Measurements from ENCODE around the gene GALNT14.
"Not testable (repeated sequence)": the region's sequence is repeated elsewhere in the genome, so short reads cannot be mapped to it uniquely, and the experiment has no call there.

GALNT14 gene

GRCh38 chr2:30947686-30948085 is 190.6 kb downstream of the GALNT14 start:
- no peak for DNase-seq (ENCODE audit: low read depth in 2 of 2)

- no peak for DNase-seq (ENCODE audit: low read depth in 2 of 2)
Measured at GRCh38 chr2:30942419-30942818, 195.8 kb downstream of the GALNT14 start.

GRCh38 chr2:30940839-30941238 is 197.4 kb downstream of the GALNT14 start:
- DNase-seq (ENCODE audit: low read depth in 2 of 2) = no peak

GRCh38 chr2:30939364-30939763 is 198.9 kb downstream of the GALNT14 start:
- no peak for DNase-seq (ENCODE audit: low read depth in 2 of 2)

- no peak for DNase-seq (ENCODE audit: low read depth in 2 of 2)
Measured at GRCh38 chr2:30938196-30938595, 200.0 kb downstream of the GALNT14 start.

- no peak for DNase-seq (ENCODE audit: low read depth in 2 of 2)
Measured at GRCh38 chr2:30936977-30937376, 201.3 kb downstream of the GALNT14 start.

GRCh38 chr2:30935795-30936194 is 202.4 kb downstream of the GALNT14 start:
- no peak for DNase-seq (ENCODE audit: low read depth in 2 of 2)

- DNase-seq (ENCODE audit: low read depth in 2 of 2) = no peak
Measured at GRCh38 chr2:30934066-30934465, 204.2 kb downstream of the GALNT14 start.

GRCh38 chr2:30933496-30933895 is 204.7 kb downstream of the GALNT14 start:
- DNase-seq (ENCODE audit: low read depth in 2 of 2) = no peak

- DNase-seq (ENCODE audit: low read depth in 2 of 2) = no peak
Measured at GRCh38 chr2:30932870-30933269, 205.4 kb downstream of the GALNT14 start.

- no peak for DNase-seq (ENCODE audit: low read depth in 2 of 2)
Measured at GRCh38 chr2:30931841-30932407, 206.3 kb downstream of the GALNT14 start.

GRCh38 chr2:30930716-30931115 is 207.5 kb downstream of the GALNT14 start:
- no peak for DNase-seq (ENCODE audit: low read depth in 2 of 2)

- DNase-seq (ENCODE audit: low read depth in 2 of 2) = no peak
Measured at GRCh38 chr2:30927465-30928075, 210.7 kb downstream of the GALNT14 start.

- no peak for DNase-seq (ENCODE audit: low read depth in 2 of 2)
Measured at GRCh38 chr2:30926606-30927005, 211.6 kb downstream of the GALNT14 start.

- no peak for DNase-seq (ENCODE audit: low read depth in 2 of 2)
Measured at GRCh38 chr2:30923623-30924022, 214.6 kb downstream of the GALNT14 start.

GRCh38 chr2:30920511-30920910 is 217.7 kb downstream of the GALNT14 start:
- DNase-seq (ENCODE audit: low read depth in 2 of 2) = no peak

- DNase-seq (ENCODE audit: low read depth in 2 of 2) = no peak
Measured at GRCh38 chr2:30915486-30915885, 222.8 kb downstream of the GALNT14 start.

- no peak for DNase-seq (ENCODE audit: low read depth in 2 of 2)
Measured at GRCh38 chr2:30914456-30914855, 223.8 kb downstream of the GALNT14 start.

GRCh38 chr2:30912056-30912455 is 226.2 kb downstream of the GALNT14 start:
- no peak for DNase-seq (ENCODE audit: low read depth in 2 of 2)

GRCh38 chr2:30911327-30911726 is 226.9 kb downstream of the GALNT14 start:
- DNase-seq (ENCODE audit: low read depth in 2 of 2) = no peak

GRCh38 chr2:30910686-30911085 is 227.6 kb downstream of the GALNT14 start:
- no peak for DNase-seq (ENCODE audit: low read depth in 2 of 2)

GRCh38 chr2:30904437-30904836 is 233.8 kb downstream of the GALNT14 start:
- not testable (repeated sequence) for DNase-seq (ENCODE audit: low read depth in 2 of 2)

GRCh38 chr2:30903326-30903725 is 234.9 kb downstream of the GALNT14 start:
- DNase-seq (ENCODE audit: low read depth in 2 of 2) = no peak

GRCh38 chr2:30900381-30900780 is 237.9 kb downstream of the GALNT14 start:
- no peak for DNase-seq (ENCODE audit: low read depth in 2 of 2)
